HG03520 (cell line): ENCODE results near the gene KIAA2012.

Experiments used
- ATAC-seq: cut with Tn5 transposase; IDR thresholded peaks from one replicate; pipeline ENCODE4 v1.9.1; 2021; ENCODE audit warnings: mild to moderate bottlenecking, moderate library complexity; ENCODE audit not compliant: unreplicated experiment

The KIAA2012 gene

DNA sequence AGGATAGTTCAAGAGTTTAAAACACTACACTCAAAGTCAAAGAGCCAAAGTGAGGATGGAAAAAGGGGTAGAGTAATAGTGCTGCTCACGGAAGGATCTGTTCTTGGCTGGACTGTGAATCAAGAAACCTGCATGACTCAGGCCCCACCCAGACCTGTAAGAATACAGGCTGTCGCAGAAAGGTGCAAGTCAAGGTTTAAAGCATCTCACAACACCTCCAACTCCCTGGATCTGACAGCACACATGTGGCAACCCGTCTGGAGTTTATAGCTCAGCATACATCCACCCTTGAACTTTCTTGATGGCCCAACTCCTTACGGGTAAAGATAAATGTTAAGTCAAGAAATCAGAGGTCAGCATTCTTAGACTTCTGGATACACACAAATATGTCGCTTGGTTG lies 6.3 kb downstream of the KIAA2012 start:
- no peak for ATAC-seq

DNA sequence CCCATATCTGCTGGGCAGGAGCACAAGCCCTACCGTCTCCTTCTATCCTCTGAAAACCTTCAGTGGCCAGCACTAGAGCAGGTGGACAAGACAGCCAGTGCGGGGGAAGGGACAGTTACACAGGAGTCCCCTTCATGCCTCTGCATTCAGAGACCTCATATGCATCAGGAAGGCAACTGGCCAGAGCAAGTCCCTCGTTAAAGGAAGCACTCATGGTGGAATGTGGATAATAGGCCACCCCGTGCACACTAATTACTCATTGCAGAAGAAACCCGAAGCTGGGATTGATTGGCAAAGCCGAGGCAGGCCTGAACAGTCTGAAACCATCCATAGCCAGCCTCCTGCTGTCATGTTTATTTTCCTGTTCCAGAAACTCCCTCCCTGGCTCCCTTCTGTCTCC lies 11.2 kb downstream of the KIAA2012 start:
- no peak for ATAC-seq

DNA sequence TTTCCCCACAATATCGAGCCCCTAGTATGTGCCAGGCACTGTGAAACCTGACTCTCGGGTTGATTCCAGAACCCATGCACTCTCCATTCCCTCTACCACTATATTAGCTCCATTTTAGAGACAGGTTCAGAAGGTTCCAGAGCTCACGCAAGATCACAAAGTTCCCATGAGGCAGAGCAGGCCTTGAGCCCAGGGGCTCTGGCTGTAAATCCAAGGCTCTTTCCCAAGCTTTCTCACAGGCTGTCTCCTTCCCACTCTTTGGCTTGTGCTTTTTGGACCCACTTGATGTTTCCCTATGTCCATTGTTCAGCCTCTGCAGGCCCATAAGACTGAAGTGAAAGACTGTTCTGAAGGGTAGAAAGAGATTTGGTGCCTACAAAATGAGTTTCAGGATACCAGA lies 15.7 kb downstream of the KIAA2012 start:
- ATAC-seq: no peak

DNA sequence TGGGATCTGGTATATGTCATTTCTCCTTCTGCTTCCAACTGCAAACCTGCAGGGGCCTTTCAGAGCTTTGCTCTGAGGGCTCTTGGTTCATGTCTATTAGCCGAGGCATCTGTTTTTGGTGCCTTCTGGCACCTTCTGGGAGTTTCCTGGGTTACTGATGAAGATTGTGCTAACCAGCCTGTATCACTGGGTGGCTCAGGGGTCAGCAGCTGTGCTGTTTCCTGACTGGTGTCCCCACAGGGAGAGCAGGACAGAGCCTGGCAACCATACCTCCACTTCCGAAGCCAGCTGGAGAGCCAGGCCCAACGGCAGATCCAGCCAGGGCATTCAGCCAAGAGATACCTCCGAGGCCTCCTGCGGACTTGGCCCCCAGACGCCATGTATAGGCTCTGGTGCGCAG lies 17.5 kb downstream of the KIAA2012 start:
- ATAC-seq: no peak

DNA sequence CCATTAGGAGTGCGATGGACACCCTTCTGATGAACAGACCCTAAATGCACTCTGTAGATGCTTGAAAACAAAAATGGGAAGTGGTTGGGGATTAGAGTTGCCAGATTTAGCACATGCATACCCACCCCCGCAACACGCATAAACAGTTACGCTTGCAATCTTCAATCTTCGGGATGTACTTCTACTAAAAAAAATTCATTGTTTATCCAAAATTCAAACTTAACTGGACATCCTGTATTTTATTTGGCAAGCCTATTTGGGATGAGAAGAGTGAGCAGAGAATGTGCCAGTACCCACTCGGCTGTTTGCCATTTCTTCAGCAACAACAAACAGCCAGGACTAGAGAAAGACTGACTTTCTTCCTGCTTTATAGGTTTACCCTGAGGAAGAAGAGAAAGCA lies 18.4 kb downstream of the KIAA2012 start:
- no peak for ATAC-seq

DNA sequence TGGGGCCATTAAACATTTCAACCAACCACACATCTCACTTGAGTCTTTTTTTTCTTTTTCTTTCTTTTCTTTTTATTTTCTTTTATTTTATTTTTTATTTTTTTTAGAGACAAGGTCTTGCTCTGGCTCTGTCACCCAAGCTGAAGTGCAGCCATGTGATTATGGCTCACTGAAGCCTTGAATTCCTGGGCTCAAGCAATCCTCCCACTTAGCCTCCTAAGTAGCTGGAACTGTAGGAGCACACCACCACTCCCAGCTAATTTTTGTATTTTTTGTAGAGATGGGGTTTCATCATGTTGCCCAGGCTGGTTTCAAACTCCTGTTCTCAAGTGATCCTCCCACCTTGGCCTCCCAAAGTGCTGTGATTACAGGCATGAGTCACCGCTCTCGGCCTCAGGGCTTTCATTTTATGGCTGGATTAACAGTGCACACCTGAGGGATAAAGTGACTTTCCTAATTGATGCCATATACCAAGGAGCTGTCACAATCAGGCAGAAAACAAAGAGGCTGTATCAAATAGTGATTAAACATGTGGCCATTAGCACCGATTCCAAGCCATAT lies 21.5 kb downstream of the KIAA2012 start:
- ATAC-seq: no peak

DNA sequence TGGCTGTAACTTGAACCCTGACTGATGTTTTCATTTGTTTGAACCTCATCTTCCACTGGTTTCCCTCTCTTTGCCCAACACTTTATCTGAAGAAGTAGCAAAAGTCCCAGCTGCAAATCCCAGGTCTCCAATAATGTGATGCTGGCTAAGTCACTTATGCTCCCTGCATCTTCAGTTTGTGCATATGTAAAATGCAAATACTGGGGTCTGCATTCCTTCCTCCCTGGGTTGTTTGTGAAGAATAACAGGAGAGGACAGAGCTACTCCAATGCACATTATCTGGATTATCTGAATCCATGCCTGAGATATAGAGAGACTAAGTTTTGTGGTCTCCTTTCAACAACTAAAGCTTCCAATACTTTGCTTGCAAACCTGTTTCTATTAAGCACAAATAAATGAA lies 22.2 kb downstream of the KIAA2012 start:
- no peak for ATAC-seq

DNA sequence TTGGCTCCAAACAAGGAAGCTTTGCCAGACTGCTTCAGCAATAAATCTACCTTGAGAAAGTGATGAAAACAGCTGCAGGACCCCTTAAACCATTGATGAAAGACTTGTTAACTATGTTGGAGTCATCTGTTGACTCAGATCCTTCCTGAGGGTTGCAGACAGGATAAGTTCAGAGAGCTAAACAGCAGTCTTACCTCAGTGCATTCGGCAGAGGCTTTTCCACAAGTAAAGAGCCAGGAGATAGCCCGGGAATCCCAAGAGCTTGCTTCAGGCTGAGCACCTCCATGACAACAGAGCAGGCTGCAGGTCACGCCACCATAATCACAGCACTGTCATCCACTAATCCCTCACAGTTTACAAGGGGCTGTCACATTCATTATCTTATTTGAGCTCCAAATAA lies 23.7 kb downstream of the KIAA2012 start:
- ATAC-seq: no peak

DNA sequence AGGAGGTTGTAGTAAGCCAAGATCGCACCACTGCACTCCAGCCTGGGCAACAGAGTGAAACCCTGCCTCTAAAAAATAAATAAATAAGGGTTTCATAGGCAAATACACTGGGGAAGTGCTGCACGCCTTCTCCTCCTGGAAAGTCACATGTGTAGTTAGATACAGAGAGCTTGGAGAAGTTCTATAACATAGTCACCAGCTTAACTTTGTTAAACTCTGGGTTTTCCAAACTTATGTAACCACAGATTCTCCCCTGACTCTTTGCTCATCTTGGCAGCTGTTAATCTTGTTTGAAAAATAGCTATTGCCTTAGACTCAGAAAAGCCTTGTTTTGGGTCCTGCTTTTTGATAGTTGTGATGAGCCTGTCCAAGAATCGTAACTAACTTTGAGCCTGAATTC lies 25.2 kb downstream of the KIAA2012 start:
- ATAC-seq: no peak

DNA sequence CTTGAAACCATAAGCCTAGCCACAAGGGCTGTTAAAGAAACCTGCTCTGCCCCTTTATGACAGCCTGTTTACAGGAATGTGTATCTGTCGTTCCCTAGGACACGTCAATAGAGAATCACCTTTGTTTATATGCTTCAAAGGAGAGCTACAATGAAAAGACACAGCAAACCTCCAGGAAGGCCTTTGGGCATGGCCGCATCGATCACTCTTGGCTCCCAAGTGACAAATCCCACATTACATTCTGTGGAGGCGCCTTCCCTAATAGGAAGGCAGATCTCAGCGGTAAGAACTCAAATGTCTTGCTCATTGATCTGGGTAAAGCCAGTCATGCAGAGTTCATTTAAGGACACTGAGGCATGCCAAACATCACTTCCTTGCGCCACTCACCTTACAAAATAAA lies 26.5 kb downstream of the KIAA2012 start:
- ATAC-seq: no peak

DNA sequence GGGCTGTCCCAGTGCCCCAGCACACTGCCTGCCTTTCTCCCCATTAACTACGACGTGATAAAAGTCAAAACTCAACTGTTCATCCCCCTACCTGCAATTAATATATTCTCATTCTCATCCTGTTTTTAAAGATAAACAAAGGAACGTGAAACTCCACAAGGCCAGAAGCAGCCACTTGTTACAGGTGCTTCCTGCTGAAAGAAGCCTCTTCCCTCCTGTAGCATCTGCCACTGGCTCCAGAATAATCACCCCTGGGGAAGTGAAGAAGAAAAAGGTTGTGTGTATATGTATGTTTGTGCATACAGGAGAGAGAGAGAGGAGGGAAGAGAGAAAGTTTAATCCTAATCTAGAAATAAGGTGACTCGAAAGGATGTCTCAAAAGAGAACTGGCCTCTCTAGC lies 27.1 kb downstream of the KIAA2012 start:
- no peak for ATAC-seq

DNA sequence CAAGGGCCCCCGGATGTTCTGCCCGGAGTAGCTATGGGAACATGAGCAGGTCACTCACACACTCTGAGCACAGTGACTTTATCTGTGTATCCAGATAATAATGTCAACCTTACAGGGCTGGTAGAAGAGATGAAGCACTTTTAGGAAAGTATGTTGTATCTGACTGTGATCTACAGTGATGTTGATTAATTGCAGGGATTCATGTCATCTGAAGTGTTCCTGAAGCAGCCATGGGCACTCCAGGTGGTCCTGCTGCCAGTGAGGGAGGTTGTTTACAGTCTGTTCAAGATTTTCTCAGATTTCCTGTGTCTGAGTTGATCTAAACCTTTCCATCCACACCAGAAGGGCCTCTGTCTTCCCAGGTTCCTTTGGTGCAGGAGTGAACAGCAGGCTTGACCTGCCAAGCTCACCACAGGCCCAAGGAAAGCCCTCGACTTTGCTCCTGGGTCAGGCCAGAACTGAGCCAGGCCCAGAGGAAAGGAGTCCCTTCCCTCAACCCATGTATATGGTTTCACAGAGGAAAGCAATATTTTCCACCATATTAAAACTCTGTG lies 28.0 kb downstream of the KIAA2012 start:
- no peak for ATAC-seq

DNA sequence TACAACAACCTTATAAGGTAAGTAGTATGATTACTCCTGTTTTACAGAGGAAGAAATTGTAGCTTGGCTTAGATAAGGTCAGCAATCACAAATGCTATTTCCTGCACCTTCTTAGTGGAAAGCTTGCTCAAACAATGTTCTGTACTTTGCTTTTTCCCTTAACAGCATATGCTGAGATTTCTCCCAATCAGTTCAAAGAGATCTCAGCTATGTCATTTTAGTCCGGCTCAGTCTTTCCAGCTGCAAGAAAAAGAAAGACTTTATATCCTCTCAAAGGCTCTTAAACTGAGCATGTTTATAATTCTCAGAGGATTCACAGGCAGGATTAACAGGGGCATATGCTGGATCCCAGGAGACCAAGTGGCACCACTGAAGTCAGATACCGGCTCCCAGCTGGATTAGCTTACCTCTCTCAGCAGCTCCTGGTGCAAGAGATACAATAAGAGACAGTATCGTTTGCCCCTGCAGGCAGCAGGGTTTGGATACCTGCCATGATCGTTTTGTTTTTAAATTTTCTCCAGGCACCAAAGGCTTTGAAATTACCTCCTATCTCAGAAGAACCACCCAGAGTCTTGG lies 29.5 kb downstream of the KIAA2012 start:
- no peak for ATAC-seq

DNA sequence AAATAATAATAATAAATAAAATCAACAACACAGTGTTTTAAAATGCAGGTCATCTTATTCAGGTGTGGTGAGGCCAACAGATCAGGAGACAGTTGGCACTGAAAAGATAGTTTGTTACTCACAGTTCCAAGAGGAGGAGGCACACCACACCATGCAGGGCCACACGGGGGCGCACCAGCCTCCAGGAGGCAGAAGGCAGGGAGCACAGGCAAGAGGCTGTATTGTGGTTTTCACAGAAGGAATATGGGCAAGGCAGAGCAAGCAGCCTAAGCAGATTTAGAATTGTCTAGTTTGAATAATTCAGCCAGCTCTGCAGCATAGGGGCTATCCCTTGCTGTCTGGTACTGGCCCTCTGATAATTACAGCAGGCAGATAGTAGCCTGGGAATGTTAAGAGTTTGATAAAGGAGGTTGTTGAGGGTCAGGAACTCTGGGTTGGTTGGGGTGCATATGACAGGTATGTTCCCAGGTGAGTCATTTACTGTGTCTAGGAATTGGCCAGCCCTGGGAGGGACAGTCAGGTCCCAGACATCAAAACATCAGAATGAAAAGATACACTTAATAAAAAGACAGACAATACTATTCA lies 31.3 kb downstream of the KIAA2012 start:
- ATAC-seq: no peak

DNA sequence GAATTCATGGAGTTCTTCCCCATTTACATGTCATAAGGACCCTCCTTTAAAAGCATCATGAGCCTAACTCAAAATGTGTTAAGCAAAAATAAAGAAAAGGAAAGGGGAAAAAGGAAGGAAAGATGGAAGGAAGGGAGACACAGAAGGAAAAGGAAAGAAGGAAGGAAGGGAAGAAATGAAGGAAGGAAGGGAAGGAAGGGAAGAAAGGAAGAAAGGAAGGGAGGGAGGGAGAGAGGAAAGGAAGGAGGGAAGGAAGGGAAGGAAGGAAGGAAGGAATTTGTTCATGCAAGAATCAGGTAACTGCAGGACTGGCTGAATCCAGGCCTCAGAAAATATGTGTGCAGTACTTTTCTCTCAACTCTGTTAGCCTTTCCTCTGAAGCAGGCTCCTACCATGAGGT lies 32.0 kb downstream of the KIAA2012 start:
- ATAC-seq: no peak

DNA sequence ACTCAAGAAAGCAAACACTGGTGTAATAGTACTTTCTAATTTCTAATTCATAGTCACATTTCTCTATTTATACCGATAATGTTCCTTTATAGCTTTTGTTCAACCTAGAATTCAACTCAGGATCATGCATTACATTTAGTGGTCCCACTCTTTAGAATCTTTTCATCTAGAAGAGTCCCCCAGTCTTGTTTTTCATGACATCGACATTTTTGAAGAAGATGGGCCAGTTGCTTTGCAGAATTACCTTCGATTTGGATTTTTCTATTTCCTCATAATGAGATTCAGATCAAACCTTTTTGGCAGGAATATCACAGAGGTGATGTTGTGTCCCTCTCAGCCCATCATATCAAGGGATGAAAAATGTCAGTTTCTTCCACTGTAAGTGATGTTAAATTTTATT lies 35.3 kb downstream of the KIAA2012 start:
- ATAC-seq: no peak

DNA sequence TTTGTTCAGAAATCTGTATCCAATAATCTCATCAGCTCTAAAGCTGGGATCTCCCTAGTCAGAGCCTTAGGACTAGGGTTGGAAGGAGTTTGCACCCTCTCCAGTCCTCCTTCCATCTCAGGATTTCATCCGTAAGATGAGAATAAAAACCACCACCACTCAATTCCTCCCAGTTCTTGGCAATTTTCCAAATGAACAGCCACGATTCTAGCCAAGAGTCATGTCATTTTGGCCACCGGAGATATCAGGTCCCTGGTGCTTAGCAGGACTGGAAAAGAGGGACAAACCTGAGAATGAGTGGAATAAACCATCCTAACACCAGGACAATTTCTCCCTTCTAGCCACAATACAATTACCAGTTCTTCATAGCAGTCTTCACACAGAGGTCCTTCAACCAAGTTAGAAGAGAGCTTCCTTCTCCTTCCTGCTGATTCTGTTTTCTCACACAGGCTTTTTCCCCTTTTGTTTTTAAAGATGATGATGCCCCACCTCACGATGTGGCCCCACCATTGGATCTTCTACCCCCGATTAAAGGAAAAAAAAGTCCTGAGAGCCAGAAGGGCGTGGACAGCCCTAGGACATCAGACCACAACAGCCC lies 36.2 kb downstream of the KIAA2012 start:
- ATAC-seq: no peak

DNA sequence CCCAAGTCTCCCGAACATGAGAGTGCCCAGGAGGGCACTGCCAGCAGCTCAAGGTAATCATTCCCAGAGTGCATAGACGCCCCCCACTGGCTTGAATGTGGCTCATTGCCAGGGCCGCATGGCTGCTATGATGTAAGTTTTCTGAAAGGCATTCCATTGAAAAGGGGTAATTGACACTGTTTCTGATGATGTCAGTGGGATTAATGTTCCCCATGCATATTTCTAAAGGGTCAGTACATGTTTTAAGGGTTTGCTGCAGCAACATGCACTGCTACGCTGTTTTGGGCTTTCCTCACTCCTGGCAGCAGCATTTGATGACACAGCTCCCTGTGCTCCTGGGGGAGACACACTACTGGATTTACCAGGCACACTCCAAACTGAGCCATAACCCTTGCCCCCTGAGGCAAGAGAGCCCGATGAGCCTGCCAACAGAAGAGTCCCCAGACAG lies 36.7 kb downstream of the KIAA2012 start:
- no peak for ATAC-seq

DNA sequence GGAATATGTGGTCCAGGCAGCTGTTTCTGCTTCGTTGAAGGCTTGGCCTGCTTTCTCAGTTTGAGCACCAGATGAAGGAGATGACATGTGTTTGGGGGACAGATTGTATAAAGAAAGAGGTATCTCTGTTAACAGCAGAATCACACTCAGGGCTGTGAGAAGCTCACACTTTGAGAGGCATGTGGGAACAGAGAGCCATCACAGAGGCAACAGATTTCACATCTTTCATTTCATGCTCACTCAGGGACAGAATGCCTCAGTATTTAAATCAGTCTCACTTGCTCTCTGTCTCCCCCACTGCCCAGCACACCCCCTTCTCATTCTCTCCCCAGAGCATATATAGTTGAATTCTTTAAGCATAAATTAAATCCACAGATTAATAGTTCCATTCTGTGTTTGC lies 37.4 kb downstream of the KIAA2012 start:
- ATAC-seq: no peak

DNA sequence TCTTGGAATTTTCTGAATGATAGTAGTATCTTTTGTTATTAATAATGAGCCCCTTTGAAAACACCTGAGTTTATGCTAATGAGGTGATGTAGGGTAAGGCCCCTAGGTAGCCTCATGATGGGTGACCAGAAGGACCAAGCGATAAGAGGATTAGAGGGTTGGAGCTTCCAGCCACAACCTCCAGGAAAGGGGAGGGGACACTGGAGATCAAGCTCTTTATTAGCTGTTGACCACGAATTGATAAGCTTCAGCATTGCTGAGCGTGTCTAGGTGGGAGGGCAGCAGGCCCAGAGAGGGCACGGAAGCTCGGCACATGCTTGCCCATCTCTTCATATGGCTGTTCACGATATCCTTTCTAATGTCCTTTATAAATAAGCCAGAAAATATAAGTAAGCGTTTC lies 39.0 kb downstream of the KIAA2012 start:
- ATAC-seq: no peak

DNA sequence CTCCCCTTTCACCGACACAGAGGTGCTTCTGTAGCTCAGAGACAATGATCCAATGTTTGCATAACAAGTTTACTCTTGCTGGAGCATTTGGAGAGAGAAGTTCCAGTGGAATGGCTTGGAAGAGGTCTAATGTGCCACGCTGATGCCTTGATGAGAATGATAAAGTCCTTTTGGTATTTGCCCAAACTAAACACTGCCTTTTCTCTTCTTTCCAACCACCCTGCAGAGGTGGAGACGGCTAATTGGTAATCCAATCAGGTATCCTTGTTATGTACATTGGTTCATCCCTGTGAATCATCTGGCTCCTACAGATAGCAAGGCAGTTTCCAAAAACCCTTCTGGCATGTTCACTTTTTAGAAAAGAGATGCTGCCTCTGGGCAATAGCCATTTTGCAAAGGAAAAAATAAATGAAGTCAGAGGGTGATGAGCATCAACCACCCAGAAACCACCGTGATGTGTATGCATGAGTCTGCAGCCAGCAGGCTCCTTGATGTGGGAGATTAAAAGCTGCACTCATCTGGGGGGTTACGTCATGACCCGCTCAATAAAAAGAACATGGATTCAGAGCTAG lies 40.6 kb downstream of the KIAA2012 start:
- ATAC-seq: no peak

DNA sequence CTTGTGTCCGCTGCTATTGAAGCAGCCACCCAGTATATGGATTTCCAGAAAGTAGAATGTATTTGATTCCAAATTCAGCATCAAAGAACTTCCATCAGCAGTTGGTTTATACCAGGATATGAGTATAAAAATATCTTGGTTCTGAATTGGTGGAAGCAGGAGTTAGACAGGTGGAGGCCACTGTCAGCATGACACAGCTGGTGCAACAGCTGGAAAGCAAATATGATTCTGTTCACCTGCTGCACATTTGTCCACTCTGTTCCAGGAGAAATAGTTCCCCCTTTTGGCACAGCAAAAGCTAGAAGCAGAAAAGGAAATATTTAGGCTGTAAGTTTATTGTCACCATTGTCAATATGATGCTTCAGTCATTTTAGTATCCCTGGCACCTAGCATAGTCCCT lies 41.2 kb downstream of the KIAA2012 start:
- ATAC-seq: no peak
